Heart left ventricle (tissue), 13 donors: Measurements from ENCODE around the gene NSMF.

Experiments
- CTCF ChIP-seq, 12 donors: fragments of 200-600 bp; sonication (generic) in 4 of 12; IDR thresholded peaks; one replicate each; pipeline versions ENCODE4 v1.5.0 to v1.8.0; 2018 to 2022; ENCODE audit warnings: antibody characterized with exemption in 12 of 12, mild to moderate bottlenecking in 5 of 12
- POLR2A ChIP-seq, 2 donors: fragments of 450-650 bp; IDR thresholded peaks; one replicate each; pipeline ENCODE4 v1.6.1; 2017; ENCODE audit warnings: antibody characterized with exemption in 2 of 2, mild to moderate bottlenecking in 2 of 2, moderate library complexity in 2 of 2
- donor health status: ischemic (EF 13 %, LVEDD 7.1; RV severe dilation, severe dysfunction).
- donor health status: DM: no; HTN: yes; CAD: no.
- donor health status: DM: no; HTN: no; CAD: no.
- donor health status: ischemic (EF 25% LVEDD 6.9; RV normal size, moderate dysfunction).
- donor health status: ischemic (EF 25% LVEDD 5.7; RV mildly dilated, moderate dysfunction).
- donor health status: ischemic (EF 35%, LVEDD 5.7; RV mildly dilated, moderate dysfunction).
- donor health status: nonischemic (EF 11% LVEDD 7.7; RV severe dilation, severe dysfunction).
- donor health status: DM: yes; HTN: yes; CAD: no.
- donor health status: PGD.
- donor health status: ischemic (EF 29% LVEDD 5.4; RV normal size, mild dysfunction).
- donor health status: nonischemic (EF 23%, LVEDD 6.1; RV moderate dilation, normal function).

- TF ChIP-seq POLR2A (IDR thresholded peaks at IDR 0.05) (no peak), CTCF (IDR thresholded peaks at IDR 0.05) (no peak)
These were observed 27.7 kb upstream of the NSMF start for GRCh38 chr9:137486545-137487453.
